ENCODE results near the gene IFITM1. TPM values are rescaled to one million over a fixed set of nuclear protein-coding genes. Genes with fewer than 3 reads are reported as not detected.
"Not testable (repeated sequence)": the region's sequence is repeated elsewhere in the genome, so short reads cannot be mapped to it uniquely, and the experiment has no call there.

The IFITM1 gene
- total and polyA plus RNA-seq, 9 of the 15 experiments (the other 6 are each of a cell fraction or from before 2014, with no cell fraction given), result 691 to 5,579 (median 974) TPM

- TF ChIP-seq, protein P1, sequence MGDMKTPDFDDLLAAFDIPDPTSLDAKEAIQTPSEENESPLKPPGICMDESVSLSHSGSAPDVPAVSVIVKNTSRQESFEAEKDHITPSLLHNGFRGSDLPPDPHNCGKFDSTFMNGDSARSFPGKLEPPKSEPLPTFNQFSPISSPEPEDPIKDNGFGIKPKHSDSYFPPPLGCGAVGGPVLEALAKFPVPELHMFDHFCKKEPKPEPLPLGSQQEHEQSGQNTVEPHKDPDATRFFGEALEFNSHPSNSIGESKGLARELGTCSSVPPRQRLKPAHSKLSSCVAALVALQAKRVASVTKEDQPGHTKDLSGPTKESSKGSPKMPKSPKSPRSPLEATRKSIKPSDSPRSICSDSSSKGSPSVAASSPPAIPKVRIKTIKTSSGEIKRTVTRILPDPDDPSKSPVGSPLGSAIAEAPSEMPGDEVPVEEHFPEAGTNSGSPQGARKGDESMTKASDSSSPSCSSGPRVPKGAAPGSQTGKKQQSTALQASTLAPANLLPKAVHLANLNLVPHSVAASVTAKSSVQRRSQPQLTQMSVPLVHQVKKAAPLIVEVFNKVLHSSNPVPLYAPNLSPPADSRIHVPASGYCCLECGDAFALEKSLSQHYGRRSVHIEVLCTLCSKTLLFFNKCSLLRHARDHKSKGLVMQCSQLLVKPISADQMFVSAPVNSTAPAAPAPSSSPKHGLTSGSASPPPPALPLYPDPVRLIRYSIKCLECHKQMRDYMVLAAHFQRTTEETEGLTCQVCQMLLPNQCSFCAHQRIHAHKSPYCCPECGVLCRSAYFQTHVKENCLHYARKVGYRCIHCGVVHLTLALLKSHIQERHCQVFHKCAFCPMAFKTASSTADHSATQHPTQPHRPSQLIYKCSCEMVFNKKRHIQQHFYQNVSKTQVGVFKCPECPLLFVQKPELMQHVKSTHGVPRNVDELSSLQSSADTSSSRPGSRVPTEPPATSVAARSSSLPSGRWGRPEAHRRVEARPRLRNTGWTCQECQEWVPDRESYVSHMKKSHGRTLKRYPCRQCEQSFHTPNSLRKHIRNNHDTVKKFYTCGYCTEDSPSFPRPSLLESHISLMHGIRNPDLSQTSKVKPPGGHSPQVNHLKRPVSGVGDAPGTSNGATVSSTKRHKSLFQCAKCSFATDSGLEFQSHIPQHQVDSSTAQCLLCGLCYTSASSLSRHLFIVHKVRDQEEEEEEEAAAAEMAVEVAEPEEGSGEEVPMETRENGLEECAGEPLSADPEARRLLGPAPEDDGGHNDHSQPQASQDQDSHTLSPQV (IDR thresholded peaks at IDR 0.05), result peak; percentile 90
- TF ChIP-seq DACH1 (IDR thresholded peaks at IDR 0.05; ENCODE audit: partially characterized antibody) (peak; percentile 79), ZNF766 (CRISPR knock-in tag; conservative IDR thresholded peaks at IDR 0.05) (peak; percentile 73), ZFX (CRISPR knock-in tag; IDR thresholded peaks at IDR 0.05) (peak; percentile 55), TOE1 (IDR thresholded peaks at IDR 0.05; ENCODE audit: borderline replicate concordance) (peak; percentile 99), GATAD2A (IDR thresholded peaks at IDR 0.05) (peak; percentile 60; the same call in 1 of the 2 replicates), SMARCE1 (IDR thresholded peaks at IDR 0.05) (0 out of 2 replicates have a peak, but pooled peaks have one; percentile 64), GATA2 (CRISPR knock-in tag; IDR thresholded peaks at IDR 0.05) (peak; percentile 43; the same call in 1 of the 2 replicates), TFAP4 (CRISPR knock-in tag; IDR thresholded peaks at IDR 0.05; ENCODE audit: borderline replicate concordance) (peak; percentile 84), BRD9 (IDR thresholded peaks at IDR 0.05; ENCODE audit: low read depth, partially characterized antibody) (peak; percentile 57), ETV1 (tag; conservative IDR thresholded peaks at IDR 0.05; ENCODE audit: low read depth) (0 out of 2 replicates have a peak, but pooled peaks have one; percentile 14), USF1 (CRISPR knock-in tag; IDR thresholded peaks at IDR 0.05) (peak; percentile 88), RBFOX2 (IDR thresholded peaks at IDR 0.05; ENCODE audit: low read depth, low read length) (peak; percentile 39; the same call in 1 of the 2 replicates), FOXK2 (conservative IDR thresholded peaks at IDR 0.05 in 1 of 2, IDR thresholded peaks at IDR 0.05 in 1 of 2; ENCODE audit: low read depth in 2 of 2) (peak in 1 of 2 experiments; percentile 56; a peak in 2 of 4 replicates), NR2C1 (IDR thresholded peaks at IDR 0.05) (peak; percentile 39; the same call in 1 of the 2 replicates)
- TF ChIP-seq TOE1 (CRISPR knock-in tag; IDR thresholded peaks at IDR 0.05; ENCODE audit: borderline replicate concordance, low read depth); NR2C1 (tag; IDR thresholded peaks at IDR 0.05): not testable (repeated sequence)
- TF ChIP-seq, protein P2, sequence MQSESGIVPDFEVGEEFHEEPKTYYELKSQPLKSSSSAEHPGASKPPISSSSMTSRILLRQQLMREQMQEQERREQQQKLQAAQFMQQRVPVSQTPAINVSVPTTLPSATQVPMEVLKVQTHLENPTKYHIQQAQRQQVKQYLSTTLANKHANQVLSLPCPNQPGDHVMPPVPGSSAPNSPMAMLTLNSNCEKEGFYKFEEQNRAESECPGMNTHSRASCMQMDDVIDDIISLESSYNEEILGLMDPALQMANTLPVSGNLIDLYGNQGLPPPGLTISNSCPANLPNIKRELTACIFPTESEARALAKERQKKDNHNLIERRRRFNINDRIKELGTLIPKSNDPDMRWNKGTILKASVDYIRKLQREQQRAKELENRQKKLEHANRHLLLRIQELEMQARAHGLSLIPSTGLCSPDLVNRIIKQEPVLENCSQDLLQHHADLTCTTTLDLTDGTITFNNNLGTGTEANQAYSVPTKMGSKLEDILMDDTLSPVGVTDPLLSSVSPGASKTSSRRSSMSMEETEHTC (IDR thresholded peaks at IDR 0.05), result peak; percentile 67; the same call in 1 of the 2 replicates
Observed at GRCh38 chr11:324593-325517, 11.0 kb downstream of the IFITM1 start (continued).

Data from K562 (cell line).